HK-2 (cell line): ENCODE results near the gene MRRF.

Experiments
- DNase-seq: peaks from one replicate; pipeline ENCODE4 v3.0.0-alpha.2; 2018; ENCODE audit not compliant: unreplicated experiment

Gene MRRF

GRCh38 chr9:122380293-122380692, 115.6 kb downstream of the MRRF start:
- DNase-seq, result no peak
